Karpas-422 (cell line): ENCODE results near the gene ISG15. TPM values are rescaled to one million over a fixed set of nuclear protein-coding genes. Genes with fewer than 3 reads are reported as not detected.
"Not testable (repeated sequence)": the region's sequence is repeated elsewhere in the genome, so short reads cannot be mapped to it uniquely, and the experiment has no call there.

Source experiments
- DNase-seq: peaks from one replicate; pipeline ENCODE4 v3.0.0-alpha.2; 2015
- H2AFZ ChIP-seq: fragments of 200-600 bp; sonication (generic); 2 replicates; pipeline ENCODE4 v1.6.1; 2014; ENCODE audit warnings: antibody characterized with exemption, low read length, mixed read lengths
- H3K27ac ChIP-seq: fragments of 200-600 bp; sonication (generic); 2 replicates; pipeline ENCODE4 v1.5.1; 2014; ENCODE audit warnings: mild to moderate bottlenecking, low read length, moderate library complexity
- H3K27me3 ChIP-seq: fragments of 200-600 bp; sonication (generic); 2 replicates; pipeline ENCODE4 v1.6.1; 2014; ENCODE audit warnings: low read length, mixed read lengths
- H3K36me3 ChIP-seq: fragments of 200-600 bp; sonication (generic); 2 replicates; pipeline ENCODE4 v1.6.1; 2014; ENCODE audit warnings: low read length, mixed read lengths; ENCODE audit not compliant: insufficient read depth
- H3K4me1 ChIP-seq: fragments of 200-600 bp; sonication (generic); 2 replicates; pipeline ENCODE4 v1.6.1; 2014; ENCODE audit warnings: mild to moderate bottlenecking, low read length, mixed read lengths
- H3K4me2 ChIP-seq: fragments of 200-600 bp; sonication (generic); 2 replicates; pipeline ENCODE4 v1.6.1; 2014; ENCODE audit warnings: low read length, low read depth, mild to moderate bottlenecking; ENCODE audit not compliant: poor library complexity, severe bottlenecking
- H3K4me3 ChIP-seq: fragments of 200-600 bp; sonication (generic); 2 replicates; pipeline ENCODE4 v1.5.1; 2014; ENCODE audit warnings: mild to moderate bottlenecking, antibody characterized with exemption, low read length, mixed read lengths
- H3K79me2 ChIP-seq: fragments of 200-600 bp; sonication (generic); 2 replicates; pipeline ENCODE4 v1.6.1; 2014; ENCODE audit warnings: mild to moderate bottlenecking, low read length, mixed read lengths
- H3K9ac ChIP-seq: fragments of 200-600 bp; sonication (generic); 2 replicates; pipeline ENCODE4 v1.6.0; 2014; ENCODE audit warnings: low read length
- H3K9me2 ChIP-seq: fragments of 200-600 bp; sonication (generic), shearing (Covaris generic); replicated peaks from 2 replicates; pipeline ENCODE4 v1.6.0; 2014; ENCODE audit warnings: mild to moderate bottlenecking, low read length, moderate library complexity; ENCODE audit not compliant: insufficient read depth
- H3K9me3 ChIP-seq: fragments of 300-700, 200-600 bp; sonication (generic); 2 replicates; pipeline ENCODE4 v1.6.1; 2014; ENCODE audit warnings: low read length, mixed read lengths
- H4K20me1 ChIP-seq: fragments of 200-600 bp; sonication (generic); 2 replicates; pipeline ENCODE4 v1.6.1; 2014; ENCODE audit warnings: mild to moderate bottlenecking, antibody characterized with exemption, low read length, low read depth; ENCODE audit not compliant: insufficient read depth
- total RNA-seq: library from RNA; depleted of rRNA; stranded (reverse); fragments of >200 nt; shearing (Covaris generic); gene quantifications from 2 replicates; pipeline ENCODE4 v1.2.3, GENCODE V29; 2014; ENCODE audit warnings: low replicate concordance

ISG15 gene
- total RNA-seq, 1 experiment from 2014 or later, result 102 TPM

- Histone ChIP-seq H3K9ac (no peak overlapping the region), H3K4me3 (no peak overlapping the region), H3K4me1 (no peaks in the 10 kb centered on the region), H2AFZ (no peak overlapping the region), H3K9me2 (no peaks in the 10 kb centered on the region), H3K9me3 (no peaks in the 10 kb centered on the region), H3K79me2 (no peaks in the 10 kb centered on the region), H3K36me3 (no peaks in the 10 kb centered on the region), H3K27ac (no peak overlapping the region), H3K27me3 (no peaks in the 10 kb centered on the region), H3K4me2 (no peak overlapping the region), H4K20me1 (no peaks in the 10 kb centered on the region)
- no peak for DNase-seq
Observed at GRCh38 chr1:1006305-1007159, 6.8 kb upstream of the ISG15 start.

- H3K4me3 ChIP-seq, H3K9me3 ChIP-seq, H3K4me2 ChIP-seq, H3K79me2 ChIP-seq, H2AFZ ChIP-seq, DNase-seq, H3K9ac ChIP-seq, H4K20me1 ChIP-seq, H3K27me3 ChIP-seq, H3K27ac ChIP-seq, H3K9me2 ChIP-seq, H3K36me3 ChIP-seq: not testable (repeated sequence)
- H3K4me1 ChIP-seq, result peaks cover 27% of the 10 kb centered on the region
Observed at GRCh38 chr1:1010131-1010530, 3.2 kb upstream of the ISG15 start.

- Histone ChIP-seq H3K79me2 (no peaks in the 10 kb centered on the region), H3K4me1 (peaks cover 27% of the 10 kb centered on the region), H3K9me2 (no peaks in the 10 kb centered on the region), H3K27me3 (no peaks in the 10 kb centered on the region), H2AFZ (no peak overlapping the region), H3K27ac (no peak overlapping the region), H3K4me2 (no peak overlapping the region), H3K9ac (no peak overlapping the region), H3K4me3 (no peak overlapping the region), H3K36me3 (no peaks in the 10 kb centered on the region), H3K9me3 (no peaks in the 10 kb centered on the region), H4K20me1 (no peaks in the 10 kb centered on the region)
- no peak for DNase-seq
Observed at GRCh38 chr1:1011396-1011949, 1.8 kb upstream of the ISG15 start.

- H3K4me2 ChIP-seq, result peak overlapping the region; percentile 91
- H2AFZ ChIP-seq, result peak overlapping the region; percentile 93
- H3K9me3 ChIP-seq, H3K27me3 ChIP-seq, H3K9me2 ChIP-seq, H3K79me2 ChIP-seq, DNase-seq, H4K20me1 ChIP-seq, H3K36me3 ChIP-seq: not testable (repeated sequence)
- H3K4me3 ChIP-seq, result peak overlapping the region; percentile 75
- H3K9ac ChIP-seq, result peak overlapping the region; percentile 72
- H3K4me1 ChIP-seq, result peaks cover 27% of the 10 kb centered on the region
- peak overlapping the region; percentile 11; the same call in 1 of the 2 replicates for H3K27ac ChIP-seq
Observed at GRCh38 chr1:1012736-1013104, 577 bp upstream of the ISG15 start.

GRCh38 chr1:1013922-1014648 lies 788 bp downstream of the ISG15 start:
- H4K20me1 ChIP-seq, result no peaks in the 10 kb centered on the region
- H3K4me3 ChIP-seq, result peak overlapping the region; percentile 75
- peak overlapping the region; percentile 93; the same call in 1 of the 2 replicates for H2AFZ ChIP-seq
- H3K79me2 ChIP-seq, result no peaks in the 10 kb centered on the region
- H3K27me3 ChIP-seq, result no peaks in the 10 kb centered on the region
- peaks cover 27% of the 10 kb centered on the region for H3K4me1 ChIP-seq
- H3K9me2 ChIP-seq, result no peaks in the 10 kb centered on the region
- peak overlapping the region; percentile 91 for H3K4me2 ChIP-seq
- no peaks in the 10 kb centered on the region for H3K36me3 ChIP-seq
- H3K9me3 ChIP-seq, result no peaks in the 10 kb centered on the region
- no peak for DNase-seq
- no peak overlapping the region for H3K27ac ChIP-seq
- H3K9ac ChIP-seq, result peak overlapping the region; percentile 72

GRCh38 chr1:1014799-1015681 lies 1.7 kb downstream of the ISG15 start:
- Histone ChIP-seq H3K4me3 (peak overlapping the region; percentile 75; the same call in 1 of the 2 replicates), H3K4me2 (peak overlapping the region; percentile 91), H3K9me2 (no peaks in the 10 kb centered on the region), H3K36me3 (no peaks in the 10 kb centered on the region), H3K27me3 (no peaks in the 10 kb centered on the region), H2AFZ (no peak overlapping the region), H4K20me1 (no peaks in the 10 kb centered on the region), H3K9ac (0 out of 2 replicates have a peak overlapping the region, but pooled peaks have one; percentile 72), H3K9me3 (no peaks in the 10 kb centered on the region), H3K79me2 (no peaks in the 10 kb centered on the region), H3K27ac (no peak overlapping the region), H3K4me1 (peaks cover 27% of the 10 kb centered on the region)
- peak; percentile 69 for DNase-seq

GRCh38 chr1:1017397-1018320 lies 4.4 kb downstream of the ISG15 start:
- not testable (repeated sequence) for H2AFZ ChIP-seq, H3K79me2 ChIP-seq, H3K9me3 ChIP-seq, H3K27ac ChIP-seq, H3K4me3 ChIP-seq, H3K36me3 ChIP-seq, DNase-seq, H3K27me3 ChIP-seq, H3K9ac ChIP-seq, H4K20me1 ChIP-seq, H3K9me2 ChIP-seq, H3K4me2 ChIP-seq
- peaks cover 31% of the 10 kb centered on the region for H3K4me1 ChIP-seq
